ENCODE measurements around the gene LRP5. TPM values are rescaled to one million over a fixed set of nuclear protein-coding genes. Genes with fewer than 3 reads are reported as not detected.

Gene LRP5
- total and polyA plus RNA-seq, 9 of the 15 experiments (the other 6 are each of a cell fraction or from before 2014, with no cell fraction given), result 0.48 to 44.2 (median 13.5) TPM

- TF ChIP-seq MGA (IDR thresholded peaks at IDR 0.05) (no peak), GABPB2 (CRISPR knock-in tag; conservative IDR thresholded peaks at IDR 0.05) (no peak), CGGBP1 (CRISPR knock-in tag; IDR thresholded peaks at IDR 0.05) (no peak), ATF2 (CRISPR knock-in tag; IDR thresholded peaks at IDR 0.05) (no peak), KHSRP (IDR thresholded peaks at IDR 0.05) (no peak), RBM39 (optimal IDR thresholded peaks at IDR 0.05; ENCODE audit: low read depth, low read length) (no peak), SPI1 (IDR thresholded peaks at IDR 0.05; ENCODE audit: borderline replicate concordance, low read depth, low read length) (no peak), COPS2 (conservative IDR thresholded peaks at IDR 0.05) (no peak), CEBPZ (IDR thresholded peaks at IDR 0.05; ENCODE audit: borderline replicate concordance, low read depth, low read length) (no peak)
These were observed 3.0 kb downstream of the LRP5 start (continued) for GRCh38 chr11:68315171-68315920.

Measured in K562 (cell line).